GM12878 (cell line): Measurements from ENCODE around the gene SLC35F3.

Source experiments
- ATF2 ChIP-seq: IDR thresholded peaks from 2 replicates; pipeline ENCODE4 v1.6.1; 2012; ENCODE audit warnings: low read length, inconsistent platforms
- BRCA1 ChIP-seq: IDR thresholded peaks from 2 replicates; pipeline ENCODE4 v1.6.1; 2011; ENCODE audit warnings: low read depth, low read length, improper control_type of control experiment
- CREB1 ChIP-seq: IDR thresholded peaks from 2 replicates; pipeline ENCODE4 v1.6.1; 2012; ENCODE audit warnings: low read depth, mild to moderate bottlenecking, inconsistent platforms
- CTCF ChIP-seq, 3 experiments: IDR thresholded peaks in 2 of 3; conservative IDR thresholded peaks in 1 of 3; 2 replicates each; pipeline ENCODE4 v1.5.1; 2011; ENCODE audit warnings: low read depth in 3 of 3, low read length in 3 of 3, mild to moderate bottlenecking in 3 of 3, control low read depth in 2 of 3, moderate library complexity in 2 of 3, inconsistent platforms in 1 of 3, mixed read lengths in 1 of 3; ENCODE audit not compliant: control insufficient read depth in 2 of 3, insufficient read depth in 1 of 3; ENCODE audit errors: extremely low read depth in 1 of 3
- ETV6 ChIP-seq, 2 experiments: fragments of 450-650 bp in 1 of 2; IDR thresholded peaks in 1 of 2; conservative IDR thresholded peaks in 1 of 2; 2 replicates each; pipeline ENCODE4 v1.6.1; 2014; ENCODE audit warnings: antibody characterized with exemption in 1 of 2, borderline replicate concordance in 1 of 2, low read depth in 1 of 2, mild to moderate bottlenecking in 1 of 2, moderate library complexity in 1 of 2
- NBN ChIP-seq: fragments of 450-650 bp; IDR thresholded peaks from 2 replicates; pipeline ENCODE4 v1.6.1; 2016
- SKIL ChIP-seq: fragments of 450-650 bp; IDR thresholded peaks from 2 replicates; pipeline ENCODE4 v1.6.1; 2017; ENCODE audit warnings: mild to moderate bottlenecking, low read depth, inconsistent platforms; ENCODE audit not compliant: poor library complexity, severe bottlenecking
- SMARCA5 ChIP-seq: fragments of 450-650 bp; IDR thresholded peaks from 2 replicates; pipeline ENCODE4 v1.6.1; 2017; ENCODE audit warnings: mild to moderate bottlenecking
- TAF1 ChIP-seq: IDR thresholded peaks from 2 replicates; pipeline ENCODE4 v1.6.1; 2011; ENCODE audit warnings: mild to moderate bottlenecking, low read depth, low read length, borderline replicate concordance
- YY1 ChIP-seq: IDR thresholded peaks from 2 replicates; pipeline ENCODE4 v1.6.1; 2011; ENCODE audit warnings: low read depth, mild to moderate bottlenecking, low read length
- ZNF384 ChIP-seq: IDR thresholded peaks from 2 replicates; pipeline ENCODE4 v1.6.1; 2012; ENCODE audit warnings: low read depth, mild to moderate bottlenecking, low read length, improper control_type of control experiment, borderline replicate concordance
- ZZZ3 ChIP-seq: IDR thresholded peaks from 2 replicates; pipeline ENCODE4 v1.6.1; 2011; ENCODE audit warnings: low read depth; ENCODE audit not compliant: control insufficient read depth, insufficient read length

DNA sequence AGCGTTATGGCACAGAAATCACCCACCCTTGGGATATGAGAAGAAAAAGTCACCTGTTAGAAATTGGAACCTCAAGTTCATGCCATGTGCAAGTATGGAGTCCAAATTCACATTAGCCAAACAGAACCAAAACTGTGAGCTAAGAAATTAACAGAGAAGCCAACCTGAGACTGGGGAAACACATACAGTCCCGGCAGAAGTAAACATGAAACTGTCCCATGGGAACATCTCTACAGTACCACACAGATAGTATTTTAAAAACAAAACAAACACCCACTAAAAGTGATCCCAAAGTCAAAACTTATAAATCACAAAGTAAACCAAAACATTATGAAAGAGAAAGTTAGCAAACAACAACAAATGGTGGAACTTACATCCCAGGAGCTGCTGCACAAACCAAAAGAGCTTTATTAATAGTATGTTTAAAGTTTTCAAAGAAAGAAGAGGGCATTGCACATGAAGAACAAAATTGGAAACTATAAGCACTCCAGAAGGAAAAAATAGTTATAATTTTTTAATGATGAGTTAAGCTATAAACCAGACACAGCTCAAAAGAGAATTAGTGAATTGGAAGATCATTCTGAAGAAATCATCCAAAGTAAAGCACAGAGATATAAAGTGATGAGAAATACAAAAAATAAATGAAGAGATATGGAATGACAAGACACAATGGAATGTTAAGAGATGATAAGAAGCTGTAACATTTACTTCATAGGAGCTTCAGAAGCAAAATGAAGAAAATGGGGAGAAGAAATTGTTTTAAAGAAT lies 385.2 kb downstream of the SLC35F3 start:
- TF ChIP-seq YY1 (no peak), CREB1 (no peak), BRCA1 (no peak), ATF2 (no peak), ETV6 (conservative IDR thresholded peaks at IDR 0.05 in 1 of 2, IDR thresholded peaks at IDR 0.05 in 1 of 2; ENCODE audit: borderline replicate concordance in 1 of 2, low read depth in 1 of 2) (no peak), NBN (no peak), CTCF (IDR thresholded peaks at IDR 0.05 in 2 of 3, conservative IDR thresholded peaks at IDR 0.05 in 1 of 3; ENCODE audit: control insufficient read depth in 2 of 3, extremely low read depth in 1 of 3, insufficient read depth in 1 of 3, low read depth in 3 of 3, low read length in 3 of 3) (no peak), TAF1 (no peak), ZZZ3 (no peak), SKIL (no peak), ZNF384 (no peak), SMARCA5 (no peak)
